ENCODE results near the gene AHNAK2. TPM values are rescaled to one million over a fixed set of nuclear protein-coding genes. Genes with fewer than 3 reads are reported as not detected.

AHNAK2 gene
- total RNA-seq, 1 donor from 2014 or later: 20.6 TPM

DNA sequence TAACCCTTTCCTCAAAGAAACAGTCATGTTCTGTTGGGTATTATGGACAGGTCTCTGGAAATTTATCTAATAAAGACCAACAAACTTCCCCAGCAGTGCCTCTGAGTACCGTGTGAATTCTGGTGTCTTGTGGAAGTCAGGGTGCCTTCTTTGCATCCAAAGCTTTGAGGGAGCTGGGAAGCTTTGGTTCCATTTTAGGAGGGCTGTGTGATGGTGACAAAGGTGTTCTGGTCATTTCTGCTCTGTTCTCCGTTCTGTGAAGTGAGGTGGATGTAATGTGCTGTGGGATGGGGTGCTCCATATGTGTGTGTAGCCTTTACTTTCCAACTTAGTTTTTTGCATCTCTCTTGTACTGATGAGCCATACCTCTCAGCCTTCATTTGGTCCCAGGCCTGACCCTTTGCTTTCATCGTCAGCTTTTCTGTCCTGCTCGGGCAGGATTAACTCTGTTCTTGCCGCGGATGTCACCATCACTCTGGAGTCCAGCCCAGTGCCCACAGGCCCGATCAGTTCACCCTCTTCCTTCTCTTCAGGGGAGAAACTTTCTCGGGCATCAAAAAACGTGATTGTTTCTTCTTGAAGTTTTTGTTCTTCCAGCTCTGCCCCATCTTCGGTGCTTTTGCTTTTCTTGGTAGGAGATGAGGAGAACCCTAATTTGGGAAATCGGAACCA is 40.3 kb downstream of the AHNAK2 start:
- DNase-seq: no peak

DNA sequence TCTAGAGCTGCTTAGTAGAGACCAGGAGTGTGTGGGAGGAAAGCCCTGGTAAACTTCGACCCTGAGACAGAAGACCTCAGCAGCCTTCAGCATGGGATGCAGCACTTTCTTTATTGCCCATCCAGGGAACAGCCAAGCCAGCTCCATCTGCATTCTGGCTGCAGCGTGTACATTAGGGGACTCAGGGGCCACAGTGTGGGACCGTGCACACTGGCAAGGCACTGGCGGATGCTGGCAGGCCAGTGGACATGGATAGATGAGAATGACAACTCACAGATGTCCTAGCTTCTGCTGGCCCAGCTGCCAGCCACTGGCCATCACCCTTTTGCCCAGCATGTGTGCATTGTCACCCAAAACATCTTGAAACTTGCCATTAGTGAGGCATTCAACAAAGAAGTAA is 41.0 kb downstream of the AHNAK2 start:
- DNase-seq: no peak

DNA sequence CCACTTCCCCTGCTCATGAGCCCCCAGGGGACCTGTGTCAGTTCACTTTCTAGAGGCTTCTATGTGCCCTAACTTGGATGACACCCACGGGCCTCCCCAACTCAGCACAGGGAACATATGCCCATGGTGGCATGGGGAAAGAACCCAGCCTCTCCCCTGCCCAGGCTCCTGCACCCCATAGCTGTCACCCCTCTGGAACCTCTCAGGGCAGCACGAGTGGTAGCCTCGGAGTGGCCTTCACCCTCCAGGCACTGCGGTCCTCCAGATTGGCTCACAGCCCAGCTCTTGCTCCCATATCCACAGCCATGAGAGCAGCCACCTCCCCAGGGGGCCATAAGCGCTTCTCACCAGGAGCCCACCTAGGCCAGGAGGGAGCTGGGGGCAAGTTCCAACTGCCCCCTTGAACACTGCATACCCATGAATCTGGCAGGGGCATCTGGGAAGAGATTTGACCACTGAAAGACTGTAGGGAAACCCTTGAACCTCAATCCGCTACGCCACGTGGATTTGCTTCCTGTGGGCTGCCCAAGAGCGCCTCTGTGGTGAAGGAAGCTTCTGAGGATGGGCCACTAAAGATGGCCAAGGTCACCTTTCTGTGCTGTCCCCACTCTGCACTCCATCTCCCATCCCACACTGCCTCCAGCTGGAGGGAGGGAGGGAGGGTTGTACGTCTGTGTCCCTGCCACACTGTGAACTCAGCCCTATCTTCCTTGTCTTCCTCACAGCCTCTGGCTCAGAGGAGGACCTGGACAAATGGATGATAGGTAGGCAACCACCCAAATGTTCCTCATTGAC is 41.6 kb downstream of the AHNAK2 start:
- DNase-seq: no peak

DNA sequence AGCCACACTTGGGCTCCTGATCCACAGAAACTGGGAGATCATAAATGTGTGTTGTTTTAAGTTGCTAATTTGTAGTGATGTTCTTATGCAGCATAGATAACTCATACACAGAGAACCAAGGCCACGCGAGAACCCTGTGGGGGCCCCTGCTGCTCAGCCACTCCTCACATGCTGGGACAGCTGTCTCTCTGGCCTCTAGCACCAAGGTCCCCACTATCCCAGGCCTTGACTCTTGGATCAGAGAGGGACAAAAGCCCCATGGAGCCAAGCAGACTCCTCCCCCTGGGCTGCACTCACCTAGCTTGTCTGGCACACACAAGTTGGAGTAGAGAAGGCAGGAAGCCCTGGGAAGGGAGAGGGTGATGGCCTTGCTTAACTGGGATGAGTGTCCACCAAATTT is 42.2 kb downstream of the AHNAK2 start:
- DNase-seq: no peak

DNA sequence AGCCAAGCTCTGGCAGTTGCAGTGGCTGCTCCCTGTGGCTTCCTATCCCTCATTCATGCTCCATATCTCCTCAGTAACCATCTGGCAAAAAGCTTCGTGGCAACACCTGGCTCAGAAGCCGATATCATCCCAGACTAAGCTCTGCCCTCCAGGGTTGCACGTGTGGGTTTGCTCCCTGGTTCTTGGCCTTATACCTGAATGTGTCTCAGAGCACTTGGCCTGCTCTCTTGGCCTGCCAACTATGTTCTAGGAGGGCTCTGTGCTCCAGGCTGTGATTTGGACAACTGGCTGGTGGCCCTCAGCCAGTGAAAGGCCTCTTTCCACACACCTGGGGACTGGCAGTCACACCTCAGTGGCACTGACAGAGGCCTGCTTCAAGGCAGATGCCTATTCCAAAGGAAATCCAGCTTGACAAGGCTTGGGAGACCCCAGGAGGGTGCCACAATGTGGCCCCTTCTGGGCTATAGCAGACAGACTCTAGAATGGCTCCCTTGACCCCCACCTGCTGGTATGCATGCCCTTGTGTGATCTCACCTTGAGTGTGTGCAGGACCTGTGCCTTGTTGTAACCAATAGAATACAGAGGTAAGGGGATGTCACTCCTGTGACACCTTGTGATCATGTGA is 43.0 kb downstream of the AHNAK2 start:
- no peak for DNase-seq

- DNase-seq: no peak
Measured at GRCh38 chr14:104933746-104934733, 44.1 kb downstream of the AHNAK2 start.

DNA sequence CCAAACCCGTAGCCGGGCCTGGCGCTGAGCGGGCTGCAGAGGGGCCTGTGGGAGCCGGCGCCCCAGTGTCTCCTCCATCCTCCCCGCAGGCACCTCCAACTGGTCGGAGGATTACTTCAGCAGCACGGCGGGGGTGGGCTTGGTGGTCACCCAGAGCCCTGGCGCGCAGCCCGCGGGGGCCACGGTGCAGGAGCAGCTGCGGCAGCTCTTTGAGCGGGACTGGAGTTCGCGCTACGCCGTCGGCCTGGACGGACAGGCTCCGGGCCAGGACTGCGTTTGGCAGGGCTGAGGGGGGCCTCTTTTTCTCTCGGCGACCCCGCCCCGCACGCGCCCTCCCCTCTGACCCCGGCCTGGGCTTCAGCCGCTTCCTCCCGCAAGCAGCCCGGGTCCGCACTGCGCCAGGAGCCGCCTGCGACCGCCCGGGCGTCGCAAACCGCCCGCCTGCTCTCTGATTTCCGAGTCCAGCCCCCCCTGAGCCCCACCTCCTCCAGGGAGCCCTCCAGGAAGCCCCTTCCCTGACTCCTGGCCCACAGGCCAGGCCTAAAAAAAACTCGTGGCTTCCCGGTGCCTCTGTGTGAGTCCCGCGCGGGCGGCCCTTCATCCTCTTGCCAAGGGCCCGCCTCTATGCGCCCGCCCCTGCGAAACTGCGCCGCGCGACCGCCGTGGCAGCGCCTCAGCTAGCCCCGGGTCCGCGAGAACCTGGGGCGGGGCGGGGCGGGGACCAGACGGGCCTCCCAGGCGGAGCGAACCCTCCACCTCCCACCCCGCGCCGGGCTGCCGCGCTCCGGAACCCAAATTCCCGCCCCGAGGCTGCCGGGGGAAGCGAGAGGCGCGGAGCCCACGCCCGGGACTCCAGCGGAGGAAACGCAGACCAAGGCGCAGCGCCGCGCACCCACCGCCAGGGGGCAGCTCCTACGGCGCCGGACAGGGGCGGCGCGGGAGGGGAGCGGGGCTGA is 45.2 kb downstream of the AHNAK2 start:
- peak; percentile 57 for DNase-seq

GRCh38 chr14:104931771-104932675 is 46.2 kb downstream of the AHNAK2 start:
- no peak for DNase-seq

DNA sequence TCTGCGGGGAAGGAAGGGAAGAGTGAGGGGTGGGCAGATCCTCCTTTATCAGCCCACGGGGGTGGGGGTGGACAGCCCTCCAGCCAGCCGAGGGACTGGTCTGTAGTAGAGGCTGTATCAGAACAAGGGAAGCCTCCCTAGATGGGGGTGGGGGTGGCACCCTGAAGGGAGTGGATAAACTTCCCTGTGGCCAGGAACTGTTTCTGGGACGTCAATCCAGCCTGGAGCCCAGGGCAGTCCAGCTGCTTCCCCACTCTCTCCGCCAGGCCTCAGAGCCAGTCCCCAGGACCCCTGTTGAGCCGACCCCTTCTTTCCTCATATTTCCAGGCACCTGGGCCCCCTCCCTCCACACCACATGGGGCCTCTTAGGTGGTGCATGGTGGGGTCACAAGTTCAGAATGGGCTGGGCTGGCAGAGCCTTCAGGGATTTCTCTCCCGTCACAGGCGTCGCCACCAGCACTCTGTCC is 46.8 kb downstream of the AHNAK2 start:
- no peak for DNase-seq

DNA sequence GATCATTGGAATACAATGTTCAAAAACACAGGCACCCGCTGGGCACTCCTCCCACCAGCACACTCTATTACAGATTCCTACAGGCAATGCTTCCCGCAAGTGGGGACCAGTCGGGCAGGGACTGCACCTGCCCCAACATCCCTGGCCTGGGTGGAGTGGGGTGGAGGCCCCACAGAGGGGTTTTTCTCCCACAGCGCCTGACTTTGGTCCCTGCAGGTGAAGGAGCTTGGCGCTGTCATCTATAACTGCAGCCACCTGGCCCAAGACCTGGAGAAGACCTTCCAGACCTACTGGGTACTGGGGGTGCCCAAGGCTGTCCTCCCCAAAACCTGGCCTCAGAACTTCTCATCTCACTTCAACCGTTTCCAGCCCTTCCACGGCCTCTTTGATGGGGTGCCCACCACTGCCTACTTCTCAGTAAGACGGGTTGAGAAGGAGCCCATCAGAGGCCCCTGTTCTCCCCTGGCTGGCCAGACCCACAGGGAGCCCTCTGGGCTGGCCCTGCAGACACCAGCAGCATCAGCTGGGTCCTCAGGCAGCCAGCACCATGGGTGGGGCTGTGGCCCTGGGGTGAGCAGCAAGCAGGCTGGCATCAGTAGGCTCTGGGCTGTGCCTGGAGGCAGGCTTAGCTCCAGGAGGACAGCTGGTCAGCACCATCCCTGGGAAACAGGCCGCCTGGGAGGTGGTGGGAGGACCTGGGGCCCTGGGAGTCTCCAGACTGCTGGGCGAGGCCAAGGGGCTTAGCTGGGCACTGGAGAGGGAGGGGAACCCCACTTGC is 47.5 kb downstream of the AHNAK2 start:
- no peak for DNase-seq

DNA sequence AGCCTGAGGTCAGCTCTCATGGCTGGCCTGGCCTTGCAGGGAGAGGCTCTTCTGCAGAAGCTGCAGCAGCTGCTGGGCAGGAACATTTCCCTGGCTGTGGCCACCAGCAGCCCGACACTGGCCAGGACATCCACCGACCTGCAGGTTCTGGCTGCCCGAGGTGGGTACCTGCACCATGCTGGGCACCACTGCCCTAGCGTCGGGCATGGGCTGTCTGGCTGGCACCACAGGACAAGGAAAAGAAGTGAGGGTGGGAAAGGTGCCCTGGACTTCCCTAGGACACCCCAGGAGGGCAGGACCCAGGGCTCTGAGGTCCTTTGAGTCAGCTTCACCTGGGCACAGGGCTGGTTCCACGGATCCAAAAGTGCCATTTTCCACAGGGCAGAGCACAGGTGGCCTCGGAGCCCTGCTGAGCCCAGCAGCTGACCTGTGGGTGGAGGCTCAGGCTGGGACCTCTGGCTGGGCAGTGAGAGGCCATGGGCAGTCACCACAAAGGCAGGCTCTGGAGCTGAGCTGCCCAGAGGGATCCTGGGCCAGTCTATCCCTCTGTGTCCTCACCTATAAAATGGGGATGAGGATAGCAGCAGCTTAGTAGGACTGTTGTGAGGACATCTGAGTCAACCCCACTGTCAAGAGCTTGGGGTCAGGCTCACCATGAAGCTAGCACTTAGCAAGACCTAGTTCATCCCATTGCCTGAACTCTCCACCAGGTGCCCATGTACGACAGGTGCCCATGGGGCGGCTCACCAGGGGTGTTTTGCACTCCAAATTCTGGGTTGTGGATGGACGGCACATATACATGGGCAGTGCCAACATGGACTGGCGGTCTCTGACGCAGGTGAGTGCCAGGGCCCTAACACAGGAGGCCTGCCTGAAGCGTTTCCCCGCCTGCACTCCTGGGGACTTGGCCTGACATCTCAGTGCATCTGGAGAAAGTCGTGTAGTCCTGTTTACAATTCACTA is 48.6 kb downstream of the AHNAK2 start:
- DNase-seq: no peak

DNA sequence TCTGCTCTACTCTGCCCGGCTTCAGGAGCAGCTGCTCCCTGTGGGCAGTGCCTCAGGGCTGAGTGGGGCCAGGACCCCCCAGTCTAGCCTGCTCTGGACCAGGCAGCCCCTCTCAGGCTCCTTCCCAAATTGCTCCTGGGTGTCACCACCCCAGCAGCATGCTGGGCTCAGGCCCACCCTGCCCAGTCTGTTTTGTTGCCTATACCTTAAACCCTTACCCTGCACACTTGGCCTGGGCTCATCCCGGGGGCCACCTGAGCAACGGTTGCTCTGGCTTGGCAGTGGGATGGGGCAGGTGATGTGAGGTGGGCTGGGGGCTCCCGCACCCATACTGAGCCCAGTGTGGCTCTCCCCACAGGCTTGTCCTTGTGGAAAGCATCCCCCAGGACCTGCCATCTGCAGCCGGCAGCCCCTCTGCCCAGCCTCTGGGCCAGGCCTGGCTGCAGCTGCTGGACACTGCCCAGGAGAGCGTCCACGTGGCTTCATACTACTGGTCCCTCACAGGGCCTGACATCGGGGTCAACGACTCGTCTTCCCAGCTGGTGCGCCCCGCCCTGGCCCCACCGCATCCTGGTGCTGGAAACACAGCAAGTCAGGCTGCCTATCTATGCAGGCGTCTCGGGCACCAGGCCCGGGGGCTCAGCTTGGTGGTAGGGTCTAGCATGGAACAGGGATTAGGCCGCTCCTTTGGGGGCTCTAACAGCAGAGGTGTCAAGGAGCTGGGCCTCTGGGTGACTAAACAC is 49.6 kb downstream of the AHNAK2 start:
- no peak for DNase-seq

GRCh38 chr14:104927901-104928300 is 50.3 kb downstream of the AHNAK2 start:
- no peak for DNase-seq

- DNase-seq: no peak
Measured at GRCh38 chr14:104927432-104927816, 50.8 kb downstream of the AHNAK2 start.

DNA sequence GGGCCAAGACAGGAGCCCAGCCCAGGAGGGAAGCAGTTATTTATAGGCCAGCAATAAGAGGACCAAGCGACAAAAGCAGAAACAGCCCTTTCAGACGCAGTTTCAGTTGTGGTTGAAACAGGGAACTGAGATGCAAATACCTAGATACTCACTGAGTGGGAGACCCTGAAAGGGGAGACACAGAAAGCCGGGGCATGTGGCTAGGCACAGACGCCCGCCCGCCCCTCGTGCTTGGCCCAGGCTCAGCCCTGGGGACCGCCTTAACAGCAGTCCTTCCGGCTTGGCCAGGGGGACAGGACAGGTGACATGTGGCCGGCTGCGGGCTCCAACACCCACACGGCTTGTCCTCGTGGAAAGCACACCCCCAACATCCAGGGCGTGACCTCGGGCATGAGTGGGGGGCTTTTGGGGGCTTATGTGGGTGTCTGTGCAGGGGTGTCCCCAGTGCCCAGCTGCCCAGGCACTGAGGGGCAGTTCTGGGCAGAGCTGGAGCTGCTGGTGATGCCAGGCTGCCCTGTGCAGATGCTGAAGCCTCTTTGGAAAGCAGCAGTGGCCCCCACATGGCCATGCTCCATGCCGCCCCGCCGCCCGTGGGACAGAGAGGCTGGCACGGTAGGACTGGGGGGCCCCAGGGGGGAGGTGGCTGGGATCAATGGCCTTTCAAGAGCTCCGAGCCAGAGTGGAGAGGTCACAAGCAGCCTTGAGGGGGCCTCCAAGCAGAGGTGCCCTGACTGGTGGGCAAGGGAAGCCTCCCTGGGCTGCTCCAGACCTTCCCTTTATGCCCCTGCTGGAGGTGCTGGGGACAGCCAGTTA is 51.3 kb downstream of the AHNAK2 start:
- DNase-seq: no peak
